ENCODE data around the gene LCN2. TPM values are rescaled to one million over a fixed set of nuclear protein-coding genes. Genes with fewer than 3 reads are reported as not detected.

Gene LCN2
- not detected for total RNA-seq

GRCh38 chr9:128149001-128149701, at the start of gene LCN2:
Gene LCN2, plus strand, starts transcription at chr9:128149453. Its CDS starts 73 bp downstream, at chr9:128149526.
- ChIA-PET CTCF (interaction anchor here (0.6 to 1.9 kb wide), 2 partner anchors 9 to 777 kb away, joined by 3 to 5 read pairs; no protein-coding TSS in a partner anchor), POLR2A (no interaction called here)
- Mint-ChIP-seq H3K9me3 (no peaks in the 10 kb centered on the region), H3K4me3 (no peak within 1 kb of the TSS), H3K4me1 (peaks cover 4% of the 10 kb centered on the region), H3K27ac (no peak within 1 kb of the TSS), H3K36me3 (ENCODE audit: low read depth) (no peaks in the 10 kb centered on the region), H3K27me3 (no peaks in the 10 kb centered on the region)
- DNase-seq, result no peak

- POLR2A ChIA-PET, result interaction anchor here (0.5 kb wide), 1 partner anchor 58 kb away, joined by 4 read pairs; no protein-coding TSS in a partner anchor
- Mint-ChIP-seq H3K27ac (no peak overlapping the region), H3K4me1 (peaks cover 57% of the 10 kb centered on the region), H3K27me3 (no peaks in the 10 kb centered on the region), H3K4me3 (no peak overlapping the region), H3K36me3 (ENCODE audit: low read depth) (peaks cover 35% of the 10 kb centered on the region), H3K9me3 (no peaks in the 10 kb centered on the region)
- CTCF ChIA-PET, result interaction anchor here (0.9 to 4.5 kb wide), 6 partner anchors 8 to 17 kb away, joined by 4 to 33 read pairs (median 6); no protein-coding TSS in a partner anchor
- DNase-seq, result no peak
These were observed 49.2 kb upstream of the LCN2 start for GRCh38 chr9:128099932-128100491.

- POLR2A ChIA-PET, result no interaction called here
- no peak for DNase-seq
- peaks cover 57% of the 10 kb centered on the region for H3K4me1 Mint-ChIP-seq
- H3K27ac Mint-ChIP-seq, result peak overlapping the region; percentile 31
- H3K27me3 Mint-ChIP-seq, result no peaks in the 10 kb centered on the region
- CTCF ChIA-PET, result interaction anchor here (1.6 to 4.5 kb wide), 4 partner anchors 10 to 16 kb away, joined by 4 to 33 read pairs (median 8); no protein-coding TSS in a partner anchor
- peaks cover 37% of the 10 kb centered on the region for H3K36me3 Mint-ChIP-seq (ENCODE audit: low read depth)
- no peak overlapping the region for H3K4me3 Mint-ChIP-seq
- H3K9me3 Mint-ChIP-seq, result no peaks in the 10 kb centered on the region
These were observed 48.7 kb upstream of the LCN2 start for GRCh38 chr9:128100581-128100980.

- no peaks in the 10 kb centered on the region for H3K27me3 Mint-ChIP-seq
- POLR2A ChIA-PET, result no interaction called here
- no peak for DNase-seq
- peaks cover 37% of the 10 kb centered on the region for H3K36me3 Mint-ChIP-seq (ENCODE audit: low read depth)
- no peak overlapping the region for H3K27ac Mint-ChIP-seq
- no peak overlapping the region for H3K4me3 Mint-ChIP-seq
- no peaks in the 10 kb centered on the region for H3K9me3 Mint-ChIP-seq
- CTCF ChIA-PET, result interaction anchor here (1.6 to 4.5 kb wide), 3 partner anchors 9 to 15 kb away, joined by 4 to 33 read pairs (median 10); no protein-coding TSS in a partner anchor
- peaks cover 57% of the 10 kb centered on the region for H3K4me1 Mint-ChIP-seq
These were observed 48.0 kb upstream of the LCN2 start for GRCh38 chr9:128101231-128101661.

GRCh38 chr9:128101690-128102089, 47.6 kb upstream of the LCN2 start:
- no peak for DNase-seq
- CTCF ChIA-PET, result interaction anchor here (7.7 kb wide), 1 partner anchor 15 kb away, joined by 54 read pairs; no protein-coding TSS in a partner anchor
- Mint-ChIP-seq H3K4me1 (peaks cover 60% of the 10 kb centered on the region), H3K9me3 (no peaks in the 10 kb centered on the region), H3K36me3 (ENCODE audit: low read depth) (peaks cover 41% of the 10 kb centered on the region), H3K4me3 (no peak overlapping the region), H3K27me3 (no peaks in the 10 kb centered on the region), H3K27ac (no peak overlapping the region)
- POLR2A ChIA-PET, result no interaction called here

GRCh38 chr9:128102196-128102595, 47.1 kb upstream of the LCN2 start:
- Mint-ChIP-seq H3K9me3 (no peaks in the 10 kb centered on the region), H3K36me3 (ENCODE audit: low read depth) (peaks cover 46% of the 10 kb centered on the region), H3K4me1 (peaks cover 56% of the 10 kb centered on the region), H3K27ac (peak overlapping the region; percentile 34), H3K4me3 (no peak overlapping the region), H3K27me3 (no peaks in the 10 kb centered on the region)
- ChIA-PET CTCF (interaction anchor here (7.7 kb wide), 1 partner anchor 14 kb away, joined by 54 read pairs; no protein-coding TSS in a partner anchor), POLR2A (no interaction called here)
- DNase-seq, result no peak

GRCh38 chr9:128102861-128103588, 46.2 kb upstream of the LCN2 start:
- POLR2A ChIA-PET, result no interaction called here
- Mint-ChIP-seq H3K27ac (peak overlapping the region; percentile 83), H3K4me3 (no peak overlapping the region), H3K27me3 (no peaks in the 10 kb centered on the region), H3K4me1 (peaks cover 51% of the 10 kb centered on the region), H3K36me3 (ENCODE audit: low read depth) (peaks cover 51% of the 10 kb centered on the region), H3K9me3 (no peaks in the 10 kb centered on the region)
- DNase-seq, result no peak
- CTCF ChIA-PET, result interaction anchor here (0.6 to 7.7 kb wide), 3 partner anchors 10 to 50 kb away, joined by 4 to 54 read pairs (median 5); no protein-coding TSS in a partner anchor

- peaks cover 47% of the 10 kb centered on the region for H3K4me1 Mint-ChIP-seq
- peaks cover 52% of the 10 kb centered on the region for H3K36me3 Mint-ChIP-seq (ENCODE audit: low read depth)
- ChIA-PET CTCF (interaction anchor here (0.6 to 7.7 kb wide), 3 partner anchors 10 to 50 kb away, joined by 4 to 54 read pairs (median 5); no protein-coding TSS in a partner anchor), POLR2A (no interaction called here)
- no peak overlapping the region for H3K4me3 Mint-ChIP-seq
- H3K9me3 Mint-ChIP-seq, result no peaks in the 10 kb centered on the region
- H3K27me3 Mint-ChIP-seq, result no peaks in the 10 kb centered on the region
- DNase-seq, result peak; percentile 53
- H3K27ac Mint-ChIP-seq, result peak overlapping the region; percentile 83
These were observed 45.7 kb upstream of the LCN2 start for GRCh38 chr9:128103589-128103962.

- ChIA-PET POLR2A (interaction anchor here (0.5 kb wide), 1 partner anchor 280 kb away, joined by 3 read pairs; no protein-coding TSS in a partner anchor), CTCF (interaction anchor here (7.7 kb wide), 1 partner anchor 12 kb away, joined by 54 read pairs; no protein-coding TSS in a partner anchor)
- H3K4me3 Mint-ChIP-seq, result no peak overlapping the region
- H3K36me3 Mint-ChIP-seq (ENCODE audit: low read depth), result peaks cover 55% of the 10 kb centered on the region
- H3K4me1 Mint-ChIP-seq, result peaks cover 41% of the 10 kb centered on the region
- H3K9me3 Mint-ChIP-seq, result no peaks in the 10 kb centered on the region
- no peak for DNase-seq
- no peak overlapping the region for H3K27ac Mint-ChIP-seq
- H3K27me3 Mint-ChIP-seq, result no peaks in the 10 kb centered on the region
These were observed 45.1 kb upstream of the LCN2 start for GRCh38 chr9:128104171-128104618.

GRCh38 chr9:128105538-128106175, 43.6 kb upstream of the LCN2 start:
- Mint-ChIP-seq H3K27ac (no peak overlapping the region), H3K36me3 (ENCODE audit: low read depth) (peaks cover 58% of the 10 kb centered on the region), H3K4me1 (peaks cover 27% of the 10 kb centered on the region), H3K27me3 (no peaks in the 10 kb centered on the region), H3K4me3 (no peak overlapping the region), H3K9me3 (no peaks in the 10 kb centered on the region)
- POLR2A ChIA-PET, result no interaction called here
- DNase-seq, result no peak
- CTCF ChIA-PET, result interaction anchor here (7.7 kb wide), 1 partner anchor 11 kb away, joined by 54 read pairs; no protein-coding TSS in a partner anchor

GRCh38 chr9:128106181-128106939, 42.9 kb upstream of the LCN2 start:
- peaks cover 25% of the 10 kb centered on the region for H3K4me1 Mint-ChIP-seq
- H3K27ac Mint-ChIP-seq, result peak overlapping the region; percentile 46
- ChIA-PET CTCF (interaction anchor here (0.8 to 7.7 kb wide), 3 partner anchors 10 to 38 kb away, joined by 3 to 54 read pairs (median 5); partner anchors contain the start of gene SLC25A25), POLR2A (no interaction called here)
- no peak overlapping the region for H3K4me3 Mint-ChIP-seq
- H3K9me3 Mint-ChIP-seq, result no peaks in the 10 kb centered on the region
- no peaks in the 10 kb centered on the region for H3K27me3 Mint-ChIP-seq
- peaks cover 52% of the 10 kb centered on the region for H3K36me3 Mint-ChIP-seq (ENCODE audit: low read depth)
- no peak for DNase-seq

All from activated CD4-positive, alpha-beta T cell treated with anti-CD3 and anti-CD28 coated beads, Interleukin-2, amount 10 ng/mL, durations not matched to agents 7 days and 5 days (primary cell).